Neural progenitor cell (in vitro differentiated cells): Measurements from ENCODE around the gene SLC48A1. TPM values are rescaled to one million over a fixed set of nuclear protein-coding genes. Genes with fewer than 3 reads are reported as not detected.
A peak's percentile ranks its signal among the peaks of the same experiment; 100 is the strongest.

Experiments used
- DNase-seq: peaks from one replicate; pipeline ENCODE4 v3.0.0-alpha.2; 2016; ENCODE audit warnings: low spot score
- H2AFZ ChIP-seq: fragments of 200-600 bp; sonication (generic); replicated peaks from 2 replicates; pipeline ENCODE4 v1.6.1; 2016; ENCODE audit warnings: antibody characterized with exemption
- H3F3A ChIP-seq: fragments of 200-600 bp; sonication (generic); 2 replicates; pipeline ENCODE4 v1.6.1; 2016; ENCODE audit warnings: antibody characterized with exemption, low read depth
- H3K27ac ChIP-seq: fragments of 200-600 bp; sonication (generic); 2 replicates; pipeline ENCODE4 v1.5.1; 2016; ENCODE audit warnings: mild to moderate bottlenecking
- H3K27me3 ChIP-seq: fragments of 200-600 bp; sonication (generic); 2 replicates; pipeline ENCODE4 v1.6.1; 2016; ENCODE audit warnings: mild to moderate bottlenecking, moderate library complexity
- H3K36me3 ChIP-seq: fragments of 200-600 bp; sonication (generic); 2 replicates; pipeline ENCODE4 v1.5.1; 2016
- H3K4me1 ChIP-seq: fragments of 200-600 bp; sonication (generic); 2 replicates; pipeline ENCODE4 v1.6.1; 2016; ENCODE audit warnings: mixed run types
- H3K4me2 ChIP-seq: fragments of 200-600 bp; sonication (generic); 2 replicates; pipeline ENCODE4 v1.6.1; 2016
- H3K4me3 ChIP-seq: fragments of 200-600 bp; sonication (generic); 2 replicates; pipeline ENCODE4 v1.5.1; 2016
- H3K79me2 ChIP-seq: fragments of 200-600 bp; sonication (generic); 2 replicates; pipeline ENCODE4 v1.6.1; 2016; ENCODE audit warnings: low read depth
- H3K9ac ChIP-seq: fragments of 200-600 bp; sonication (generic); 2 replicates; pipeline ENCODE4 v1.6.1; 2016
- H3K9me3 ChIP-seq: fragments of 200-600 bp; sonication (generic); 2 replicates; pipeline ENCODE4 v1.5.1; 2016; ENCODE audit warnings: low read depth
- H4K20me1 ChIP-seq: fragments of 200-600 bp; sonication (generic); 2 replicates; pipeline ENCODE4 v1.6.1; 2016; ENCODE audit warnings: low read depth
- H3K27ac Mint-ChIP-seq: 3 replicates; pipeline ENCODE4 v1.8.0; 2021; ENCODE audit warnings: mixed read lengths
- H3K27me3 Mint-ChIP-seq: 2 replicates; pipeline ENCODE4 v1.8.0; 2022; ENCODE audit warnings: low read depth, mild to moderate bottlenecking, inconsistent platforms, moderate library complexity, mixed read lengths; ENCODE audit not compliant: insufficient read depth
- H3K36me3 Mint-ChIP-seq: 3 replicates; pipeline ENCODE4 v1.8.0; 2021; ENCODE audit warnings: mixed read lengths
- H3K4me1 Mint-ChIP-seq: 3 replicates; pipeline ENCODE4 v1.8.0; 2021; ENCODE audit warnings: mixed read lengths
- H3K4me3 Mint-ChIP-seq: 3 replicates; pipeline ENCODE4 v1.8.0; 2021; ENCODE audit warnings: mild to moderate bottlenecking, moderate library complexity, mixed read lengths
- H3K9me3 Mint-ChIP-seq: 3 replicates; pipeline ENCODE4 v1.8.0; 2020; ENCODE audit warnings: mixed read lengths
- EZH2 ChIP-seq: fragments of 200-600 bp; sonication (generic); IDR thresholded peaks from 2 replicates; pipeline ENCODE4 v1.6.1; 2017; ENCODE audit warnings: antibody characterized with exemption, mild to moderate bottlenecking, moderate library complexity
- EZH2phosphoT487 ChIP-seq: fragments of 200-600 bp; sonication (generic); IDR thresholded peaks from 2 replicates; pipeline ENCODE4 v1.6.1; 2017; ENCODE audit warnings: antibody characterized with exemption
- total RNA-seq: library from RNA; depleted of rRNA; stranded (reverse); fragments of >200 nt; gene quantifications from 2 replicates; pipeline ENCODE4 v1.2.3, GENCODE V29; 2015; ENCODE audit warnings: low replicate concordance
- TF ChIP-seq, protein P1 (sequence below): fragments of 200-600 bp; sonication (generic); IDR thresholded peaks from 2 replicates; pipeline ENCODE4 v1.5.1; 2017; ENCODE audit warnings: antibody characterized with exemption, mild to moderate bottlenecking

The SLC48A1 gene
- total RNA-seq, 1 donor from 2014 or later: 8.3 TPM

DNA sequence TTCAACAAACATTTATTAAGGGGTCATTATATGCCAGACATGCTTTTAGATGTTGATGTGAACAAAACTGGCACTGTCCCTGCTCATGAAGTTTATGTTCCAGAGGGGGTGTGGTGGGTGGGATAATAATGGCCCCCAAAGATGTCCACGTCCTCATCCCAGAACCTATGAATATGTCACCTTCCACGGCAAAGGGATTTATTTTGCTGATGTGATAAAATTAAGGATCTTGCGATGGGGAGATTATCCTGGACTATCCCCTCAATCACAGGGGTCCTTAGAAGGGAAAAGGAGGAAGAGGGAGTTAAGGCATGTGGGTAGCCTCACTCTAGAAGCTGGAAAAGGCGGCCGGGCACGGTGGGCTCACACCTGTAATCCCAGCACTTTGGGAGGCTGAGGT, 1.7 kb upstream of the SLC48A1 start:
- peaks cover 14% of the 10 kb centered on the region for H3K27me3 Mint-ChIP-seq
- H3F3A ChIP-seq: peaks cover 27% of the 10 kb centered on the region
- H4K20me1 ChIP-seq: no peaks in the 10 kb centered on the region
- H3K27ac ChIP-seq: no peak overlapping the region
- no peak overlapping the region for H3K4me2 ChIP-seq
- no peak overlapping the region for H3K4me3 Mint-ChIP-seq
- no peaks in the 10 kb centered on the region for H3K79me2 ChIP-seq
- H3K9ac ChIP-seq: no peak overlapping the region
- no peak overlapping the region for H2AFZ ChIP-seq
- no peaks in the 10 kb centered on the region for H3K36me3 ChIP-seq
- no peaks in the 10 kb centered on the region for H3K9me3 ChIP-seq
- no peaks in the 10 kb centered on the region for H3K9me3 Mint-ChIP-seq
- DNase-seq: no peak
- no peaks in the 10 kb centered on the region for H3K36me3 Mint-ChIP-seq
- H3K27me3 ChIP-seq: peaks cover 23% of the 10 kb centered on the region
- TF ChIP-seq, protein P1, sequence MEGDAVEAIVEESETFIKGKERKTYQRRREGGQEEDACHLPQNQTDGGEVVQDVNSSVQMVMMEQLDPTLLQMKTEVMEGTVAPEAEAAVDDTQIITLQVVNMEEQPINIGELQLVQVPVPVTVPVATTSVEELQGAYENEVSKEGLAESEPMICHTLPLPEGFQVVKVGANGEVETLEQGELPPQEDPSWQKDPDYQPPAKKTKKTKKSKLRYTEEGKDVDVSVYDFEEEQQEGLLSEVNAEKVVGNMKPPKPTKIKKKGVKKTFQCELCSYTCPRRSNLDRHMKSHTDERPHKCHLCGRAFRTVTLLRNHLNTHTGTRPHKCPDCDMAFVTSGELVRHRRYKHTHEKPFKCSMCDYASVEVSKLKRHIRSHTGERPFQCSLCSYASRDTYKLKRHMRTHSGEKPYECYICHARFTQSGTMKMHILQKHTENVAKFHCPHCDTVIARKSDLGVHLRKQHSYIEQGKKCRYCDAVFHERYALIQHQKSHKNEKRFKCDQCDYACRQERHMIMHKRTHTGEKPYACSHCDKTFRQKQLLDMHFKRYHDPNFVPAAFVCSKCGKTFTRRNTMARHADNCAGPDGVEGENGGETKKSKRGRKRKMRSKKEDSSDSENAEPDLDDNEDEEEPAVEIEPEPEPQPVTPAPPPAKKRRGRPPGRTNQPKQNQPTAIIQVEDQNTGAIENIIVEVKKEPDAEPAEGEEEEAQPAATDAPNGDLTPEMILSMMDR: no peak
- TF ChIP-seq EZH2phosphoT487 (no peak), EZH2 (no peak)
- no peak overlapping the region for H3K4me3 ChIP-seq
- peaks cover 7% of the 10 kb centered on the region for H3K4me1 ChIP-seq
- no peak overlapping the region for H3K27ac Mint-ChIP-seq
- H3K4me1 Mint-ChIP-seq: peaks cover 26% of the 10 kb centered on the region

DNA sequence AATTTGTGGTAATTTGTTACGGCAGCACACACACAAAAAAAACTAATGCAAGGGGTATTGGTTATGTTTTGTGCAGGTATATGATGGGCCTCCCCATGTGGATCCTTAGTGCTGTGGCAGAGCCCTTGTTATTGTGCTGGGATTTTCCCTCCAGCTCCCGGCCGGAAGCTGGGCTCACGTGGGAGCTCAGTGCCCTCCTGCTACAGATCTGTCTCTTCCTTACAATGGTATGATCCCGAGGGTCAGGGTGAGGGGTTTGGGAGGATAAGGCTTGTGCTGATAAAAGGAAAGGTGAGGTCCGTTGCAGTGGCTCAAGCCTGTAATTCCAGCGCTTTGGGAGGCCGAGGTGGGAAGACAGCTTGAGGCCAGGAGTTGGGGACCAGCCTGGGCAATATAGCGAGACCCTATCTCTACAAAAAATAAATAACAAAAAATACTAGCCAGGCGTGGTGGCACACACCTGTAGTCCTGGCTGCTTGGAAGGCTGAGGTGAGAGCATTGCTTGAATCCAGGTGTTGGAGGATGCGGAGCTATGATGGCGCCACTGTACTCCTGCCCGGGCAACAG, 861 bp upstream of the SLC48A1 start:
- H3K4me3 Mint-ChIP-seq: peak overlapping the region; percentile 92
- peaks cover 7% of the 10 kb centered on the region for H3K4me1 ChIP-seq
- peak; percentile 20 for DNase-seq
- H3K27me3 ChIP-seq: peaks cover 23% of the 10 kb centered on the region
- TF ChIP-seq EZH2phosphoT487 (no peak), EZH2 (no peak)
- TF ChIP-seq, protein P1: no peak
- H2AFZ ChIP-seq: no peak overlapping the region
- peaks cover 28% of the 10 kb centered on the region for H3K4me1 Mint-ChIP-seq
- peak overlapping the region; percentile 100 for H3K4me3 ChIP-seq
- no peaks in the 10 kb centered on the region for H3K36me3 ChIP-seq
- H3K9ac ChIP-seq: no peak overlapping the region
- H3K27ac ChIP-seq: no peak overlapping the region
- peaks cover 27% of the 10 kb centered on the region for H3F3A ChIP-seq
- H3K9me3 ChIP-seq: no peaks in the 10 kb centered on the region
- H3K36me3 Mint-ChIP-seq: no peaks in the 10 kb centered on the region
- no peaks in the 10 kb centered on the region for H3K9me3 Mint-ChIP-seq
- no peaks in the 10 kb centered on the region for H3K79me2 ChIP-seq
- H4K20me1 ChIP-seq: no peaks in the 10 kb centered on the region
- H3K4me2 ChIP-seq: peak overlapping the region; percentile 93
- peaks cover 13% of the 10 kb centered on the region for H3K27me3 Mint-ChIP-seq
- H3K27ac Mint-ChIP-seq: peak overlapping the region; percentile 76

DNA sequence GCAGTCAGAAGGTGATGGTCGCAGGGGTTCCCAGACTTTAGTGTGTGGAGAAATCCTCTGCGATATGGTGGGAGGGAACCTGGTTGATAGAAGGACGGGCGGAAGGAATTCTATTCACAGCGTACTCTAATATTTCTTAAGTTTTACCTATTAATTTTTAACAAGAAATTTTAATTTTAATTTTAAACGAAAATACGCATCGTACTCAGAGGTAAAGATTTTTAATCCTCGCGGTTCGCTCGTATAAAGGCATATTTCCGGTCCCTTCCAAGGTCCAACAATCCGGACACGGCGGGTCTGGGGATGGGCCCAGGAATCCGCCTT, 338 bp upstream of the SLC48A1 start:
- Histone ChIP-seq H3F3A (peaks cover 27% of the 10 kb centered on the region), H3K9ac (no peak overlapping the region), H3K27me3 (peaks cover 23% of the 10 kb centered on the region), H2AFZ (no peak overlapping the region), H3K79me2 (no peaks in the 10 kb centered on the region), H3K4me2 (peak overlapping the region; percentile 93), H3K9me3 (no peaks in the 10 kb centered on the region), H3K4me1 (peaks cover 7% of the 10 kb centered on the region), H3K4me3 (peak overlapping the region; percentile 100), H3K27ac (no peak overlapping the region), H3K36me3 (no peaks in the 10 kb centered on the region), H4K20me1 (no peaks in the 10 kb centered on the region)
- H3K9me3 Mint-ChIP-seq: no peaks in the 10 kb centered on the region
- TF ChIP-seq, protein P1: no peak
- TF ChIP-seq EZH2: no peak
- TF ChIP-seq EZH2phosphoT487: no peak
- peak overlapping the region; percentile 76 for H3K27ac Mint-ChIP-seq
- no peaks in the 10 kb centered on the region for H3K36me3 Mint-ChIP-seq
- peaks cover 9% of the 10 kb centered on the region for H3K27me3 Mint-ChIP-seq
- H3K4me3 Mint-ChIP-seq: peak overlapping the region; percentile 92
- H3K4me1 Mint-ChIP-seq: peaks cover 26% of the 10 kb centered on the region
- no peak for DNase-seq
